ENCODE results near the gene SDK1. TPM values are rescaled to one million over a fixed set of nuclear protein-coding genes. Genes with fewer than 3 reads are reported as not detected.

The SDK1 gene
- total RNA-seq, 4 donors from 2014 or later, result under 0.01 to 16.2 (median 7.2) TPM

- DNase-seq, result no peak
- Histone ChIP-seq H3K36me3 (no peaks in the 10 kb centered on the region), H3K27me3 (no peaks in the 10 kb centered on the region), H3K4me1 (no peaks in the 10 kb centered on the region), H3K4me3 (no peak overlapping the region), H3K9me3 (no peaks in the 10 kb centered on the region), H3K27ac (peak overlapping the region in 1 of 2 donors; percentile 50)
- no peak for TF ChIP-seq CTCF (IDR thresholded peaks at IDR 0.05)
- intact Hi-C loops (cut with DNase I; ENCODE audit: low total_unique reads), result no loop called here
These were observed 884.1 kb downstream of the SDK1 start for GRCh38 chr7:4185136-4185535.

- Histone ChIP-seq H3K4me1 (no peaks in the 10 kb centered on the region), H3K9me3 (no peaks in the 10 kb centered on the region), H3K27me3 (no peaks in the 10 kb centered on the region), H3K4me3 (no peak overlapping the region), H3K36me3 (no peaks in the 10 kb centered on the region), H3K27ac (peak overlapping the region in 1 of 2 donors; percentile 50)
- no peak for TF ChIP-seq CTCF (IDR thresholded peaks at IDR 0.05)
- no peak for TF ChIP-seq POLR2A (IDR thresholded peaks at IDR 0.05)
- intact Hi-C loops (cut with DNase I; ENCODE audit: low total_unique reads), result no loop called here
- DNase-seq, result no peak
These were observed 884.9 kb downstream of the SDK1 start for GRCh38 chr7:4185721-4186512.

GRCh38 chr7:4186513-4186780, 885.4 kb downstream of the SDK1 start:
- intact Hi-C loops (cut with DNase I; ENCODE audit: low total_unique reads), result no loop called here
- Histone ChIP-seq H3K36me3 (no peaks in the 10 kb centered on the region), H3K4me1 (no peaks in the 10 kb centered on the region), H3K4me3 (no peak overlapping the region), H3K9me3 (no peaks in the 10 kb centered on the region), H3K27me3 (no peaks in the 10 kb centered on the region), H3K27ac (peak overlapping the region in 1 of 2 donors; percentile 50)
- TF ChIP-seq POLR2A (IDR thresholded peaks at IDR 0.05) (no peak), CTCF (IDR thresholded peaks at IDR 0.05) (no peak)
- DNase-seq, result no peak

GRCh38 chr7:4188651-4189050, 887.6 kb downstream of the SDK1 start:
- intact Hi-C loops (cut with DNase I; ENCODE audit: low total_unique reads), result no loop called here
- Histone ChIP-seq H3K4me3 (no peak overlapping the region), H3K27ac (peak overlapping the region in 1 of 2 donors; percentile 56), H3K4me1 (no peaks in the 10 kb centered on the region), H3K36me3 (no peaks in the 10 kb centered on the region), H3K9me3 (no peaks in the 10 kb centered on the region), H3K27me3 (no peaks in the 10 kb centered on the region)
- DNase-seq, result no peak
- TF ChIP-seq CTCF (IDR thresholded peaks at IDR 0.05) (no peak), POLR2A (IDR thresholded peaks at IDR 0.05) (no peak)

- Histone ChIP-seq H3K4me1 (no peaks in the 10 kb centered on the region), H3K36me3 (no peaks in the 10 kb centered on the region), H3K9me3 (no peaks in the 10 kb centered on the region), H3K27ac (peak overlapping the region; percentile 54 to 56), H3K27me3 (no peaks in the 10 kb centered on the region), H3K4me3 (no peak overlapping the region)
- DNase-seq, result peak; percentile 84 to 91
- intact Hi-C loops (cut with DNase I; ENCODE audit: low total_unique reads), result no loop called here
- no peak for TF ChIP-seq POLR2A (IDR thresholded peaks at IDR 0.05)
- TF ChIP-seq CTCF (IDR thresholded peaks at IDR 0.05), result no peak
These were observed 888.1 kb downstream of the SDK1 start for GRCh38 chr7:4189131-4189570.

Measured in uterus (tissue), 4 donors.